Choroid plexus epithelial cell (primary cell): ENCODE results near the gene IMMP2L.
A peak's percentile ranks its signal among the peaks of the same experiment; 100 is the strongest.

Experiments used
- DNase-seq: peaks from one replicate; pipeline ENCODE4 v3.0.0-alpha.2; 2010; ENCODE audit warnings: low read depth
- H3K4me3 ChIP-seq: 2 replicates; pipeline ENCODE4 v1.5.1; 2011; ENCODE audit warnings: low read depth, mild to moderate bottlenecking, control low read depth, low read length, moderate library complexity
- CTCF ChIP-seq: conservative IDR thresholded peaks from 2 replicates; pipeline ENCODE4 v1.5.1; 2011; ENCODE audit warnings: low read depth, mild to moderate bottlenecking, control low read depth, inconsistent platforms, low read length, moderate library complexity

IMMP2L gene

GRCh38 chr7:111098011-111098925, 464.0 kb downstream of the IMMP2L start:
- H3K4me3 ChIP-seq, result no peak overlapping the region
- peak; percentile 80 for DNase-seq
- peak; percentile 88 for TF ChIP-seq CTCF

GRCh38 chr7:111096997-111097396, 465.3 kb downstream of the IMMP2L start:
- no peak overlapping the region for H3K4me3 ChIP-seq
- no peak for DNase-seq
- no peak for TF ChIP-seq CTCF

GRCh38 chr7:111094419-111094818, 467.9 kb downstream of the IMMP2L start:
- DNase-seq, result no peak
- H3K4me3 ChIP-seq, result no peak overlapping the region
- TF ChIP-seq CTCF, result no peak

- no peak overlapping the region for H3K4me3 ChIP-seq
- DNase-seq, result no peak
- TF ChIP-seq CTCF, result no peak
Observed at GRCh38 chr7:111093496-111093895, 468.8 kb downstream of the IMMP2L start.

GRCh38 chr7:111092406-111093236, 469.7 kb downstream of the IMMP2L start:
- H3K4me3 ChIP-seq, result peak overlapping the region; percentile 65
- no peak for DNase-seq

More at GRCh38 chr7:111092406-111093236, 469.7 kb downstream of the IMMP2L start:
- no peak for TF ChIP-seq CTCF
